SK-N-MC (cell line): ENCODE results near the gene KNCN.

ENCODE experiments used
- EZH2 ChIP-seq: fragments of 200-600 bp; sonication (generic); IDR thresholded peaks from one replicate; pipeline ENCODE4 v1.6.1; 2017; ENCODE audit warnings: antibody characterized with exemption
- FOXP2 ChIP-seq: optimal IDR thresholded peaks from 2 replicates; pipeline ENCODE3; 2011; ENCODE audit warnings: mild to moderate bottlenecking, moderate library complexity; ENCODE audit not compliant: insufficient read depth; ENCODE audit errors: extremely low read length, control extremely low read depth
- POLR2AphosphoS5 ChIP-seq: IDR thresholded peaks from 2 replicates; pipeline ENCODE4 v1.6.1; 2012; ENCODE audit warnings: mild to moderate bottlenecking, low read depth, low read length, borderline replicate concordance

DNA sequence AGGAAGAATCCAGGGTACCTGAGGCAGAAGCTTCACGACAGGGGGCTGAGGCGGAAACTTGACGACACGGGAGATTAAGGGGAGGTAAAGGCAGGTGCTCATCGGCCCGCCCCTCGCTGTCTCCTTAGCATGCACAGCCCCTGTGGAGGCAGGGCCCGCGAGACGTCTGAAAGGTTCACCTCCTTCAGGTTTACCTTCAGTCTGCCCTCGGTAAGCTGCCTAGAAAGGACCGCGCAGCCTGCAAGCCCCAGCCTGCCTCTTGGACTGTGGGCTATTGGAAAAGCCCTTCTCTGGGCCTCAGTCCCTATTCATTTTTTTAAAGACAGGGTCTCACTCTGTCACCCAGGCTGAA is 28.5 kb downstream of the KNCN start:
- TF ChIP-seq POLR2AphosphoS5 = no peak
- TF ChIP-seq EZH2 = no peak
- no peak for TF ChIP-seq FOXP2
